OCI-LY1 (cell line): Measurements from ENCODE around the gene IL21R.

Experiments
- H2AFZ ChIP-seq: fragments of 200-600 bp; sonication (generic), shearing (Covaris generic); 2 replicates; pipeline ENCODE4 v1.6.0; 2014; ENCODE audit warnings: antibody characterized with exemption, mild to moderate bottlenecking, low read length
- H3F3A ChIP-seq: fragments of 200-600 bp; sonication (generic), shearing (Covaris generic); 2 replicates; pipeline ENCODE4 v1.6.0; 2014; ENCODE audit warnings: mild to moderate bottlenecking, antibody characterized with exemption, low read length, moderate library complexity; ENCODE audit not compliant: insufficient read depth
- H3K27ac ChIP-seq: fragments of 200-600 bp; sonication (generic); 2 replicates; pipeline ENCODE4 v1.5.1; 2014; ENCODE audit warnings: low read length, mixed run types, mild to moderate bottlenecking, low read depth; ENCODE audit not compliant: poor library complexity, severe bottlenecking
- H3K27me3 ChIP-seq: fragments of 200-600 bp; sonication (generic); 2 replicates; pipeline ENCODE4 v1.6.0; 2014; ENCODE audit warnings: antibody characterized with exemption, mild to moderate bottlenecking, low read length, moderate library complexity; ENCODE audit not compliant: insufficient read depth
- H3K36me3 ChIP-seq: fragments of 200-600 bp; sonication (generic); 2 replicates; pipeline ENCODE4 v1.6.1; 2014; ENCODE audit warnings: mild to moderate bottlenecking, antibody characterized with exemption, low read length, moderate library complexity, mixed read lengths; ENCODE audit not compliant: insufficient read depth
- H3K4me1 ChIP-seq: fragments of 200-600 bp; sonication (generic); 2 replicates; pipeline ENCODE4 v1.5.1; 2014; ENCODE audit warnings: mild to moderate bottlenecking, low read length, moderate library complexity; ENCODE audit not compliant: insufficient read depth, severe bottlenecking
- H3K4me2 ChIP-seq: fragments of 200-600 bp; sonication (generic), shearing (Covaris generic); 2 replicates; pipeline ENCODE4 v1.6.1; 2014; ENCODE audit warnings: low read length
- H3K4me3 ChIP-seq: fragments of 200-600 bp; sonication (generic); 2 replicates; pipeline ENCODE4 v1.5.1; 2014; ENCODE audit warnings: low read length, low read depth, mild to moderate bottlenecking, mixed read lengths; ENCODE audit not compliant: poor library complexity, severe bottlenecking
- H3K79me2 ChIP-seq: fragments of 200-600 bp; shearing (Covaris generic); 2 replicates; pipeline ENCODE4 v1.6.1; 2016; ENCODE audit warnings: mixed run types, low read length, mixed read lengths; ENCODE audit not compliant: insufficient read depth
- H3K9ac ChIP-seq: fragments of 200-600 bp; sonication (generic), shearing (Covaris generic); 2 replicates; pipeline ENCODE4 v1.6.1; 2014; ENCODE audit warnings: mild to moderate bottlenecking, low read length, mixed read lengths
- H3K9me2 ChIP-seq: fragments of 200-600 bp; sonication (generic), shearing (Covaris generic); 2 replicates; pipeline ENCODE4 v1.6.1; 2014; ENCODE audit warnings: low read depth, mild to moderate bottlenecking, low read length, mixed read lengths
- H3K9me3 ChIP-seq: fragments of 200-600 bp; shearing (Covaris generic); 2 replicates; pipeline ENCODE4 v1.6.1; 2014; ENCODE audit warnings: low read length, mixed read lengths
- H4K20me1 ChIP-seq: fragments of 200-600 bp; sonication (generic), shearing (Covaris generic); 2 replicates; pipeline ENCODE4 v1.6.0; 2016; ENCODE audit warnings: mild to moderate bottlenecking, low read length; ENCODE audit not compliant: insufficient read depth
- CTCF ChIP-seq: fragments of 200-600 bp; sonication (generic), shearing (Covaris generic); IDR thresholded peaks from 2 replicates; pipeline ENCODE4 v1.5.1; 2017; ENCODE audit warnings: mild to moderate bottlenecking, antibody characterized with exemption, low read length, moderate library complexity, mixed read lengths
- EZH2 ChIP-seq: fragments of 200-600 bp; sonication (generic), shearing (Covaris generic); IDR thresholded peaks from 2 replicates; pipeline ENCODE4 v1.8.0; 2017; ENCODE audit warnings: borderline replicate concordance, mixed run types, mild to moderate bottlenecking, antibody characterized with exemption, low read length, moderate library complexity, mixed read lengths

The IL21R gene

GRCh38 chr16:27385398-27385797 is 16.6 kb upstream of the IL21R start:
- no peaks in the 10 kb centered on the region for H3K9me2 ChIP-seq
- no peak overlapping the region for H3K4me3 ChIP-seq
- H3K36me3 ChIP-seq = no peaks in the 10 kb centered on the region; the same call in 1 of the 2 replicates
- peaks cover 8% of the 10 kb centered on the region; the same call in 1 of the 2 replicates for H3K27me3 ChIP-seq
- peaks cover 22% of the 10 kb centered on the region for H3K9me3 ChIP-seq
- H4K20me1 ChIP-seq = no peaks in the 10 kb centered on the region
- H3K79me2 ChIP-seq = no peaks in the 10 kb centered on the region
- H3K4me2 ChIP-seq = no peak overlapping the region
- H3K4me1 ChIP-seq = no peaks in the 10 kb centered on the region
- H2AFZ ChIP-seq = no peak overlapping the region
- no peaks in the 10 kb centered on the region for H3F3A ChIP-seq
- TF ChIP-seq EZH2 (no peak), CTCF (no peak)
- H3K9ac ChIP-seq = no peak overlapping the region
- H3K27ac ChIP-seq = no peak overlapping the region

- Histone ChIP-seq H3K27me3 (peaks cover 8% of the 10 kb centered on the region; the same call in 1 of the 2 replicates), H4K20me1 (no peaks in the 10 kb centered on the region), H3K9me2 (no peaks in the 10 kb centered on the region), H3K27ac (no peak overlapping the region), H3F3A (no peaks in the 10 kb centered on the region), H3K9me3 (peaks cover 22% of the 10 kb centered on the region), H3K4me2 (no peak overlapping the region), H3K9ac (no peak overlapping the region), H3K4me1 (no peaks in the 10 kb centered on the region), H3K4me3 (no peak overlapping the region), H2AFZ (no peak overlapping the region), H3K79me2 (no peaks in the 10 kb centered on the region), H3K36me3 (no peaks in the 10 kb centered on the region; the same call in 1 of the 2 replicates)
- no peak for TF ChIP-seq EZH2
- no peak for TF ChIP-seq CTCF
Observed at GRCh38 chr16:27386674-27387073, 15.3 kb upstream of the IL21R start.

- TF ChIP-seq EZH2 = no peak
- TF ChIP-seq CTCF = no peak
- no peak overlapping the region for H3K4me2 ChIP-seq
- no peak overlapping the region for H3K27ac ChIP-seq
- peaks cover 12% of the 10 kb centered on the region; the same call in 1 of the 2 replicates for H3K27me3 ChIP-seq
- no peaks in the 10 kb centered on the region for H3F3A ChIP-seq
- H4K20me1 ChIP-seq = no peaks in the 10 kb centered on the region
- no peaks in the 10 kb centered on the region; the same call in 1 of the 2 replicates for H3K36me3 ChIP-seq
- H3K9me2 ChIP-seq = no peaks in the 10 kb centered on the region
- no peak overlapping the region for H2AFZ ChIP-seq
- peaks cover 30% of the 10 kb centered on the region for H3K9me3 ChIP-seq
- no peaks in the 10 kb centered on the region for H3K79me2 ChIP-seq
- no peak overlapping the region for H3K9ac ChIP-seq
- no peak overlapping the region for H3K4me3 ChIP-seq
- H3K4me1 ChIP-seq = no peaks in the 10 kb centered on the region
Observed at GRCh38 chr16:27387724-27388123, 14.2 kb upstream of the IL21R start.
